ENCODE results near the gene CDC16. TPM values are rescaled to one million over a fixed set of nuclear protein-coding genes. Genes with fewer than 3 reads are reported as not detected.

The CDC16 gene
- polyA plus RNA-seq, 1 experiment = 112 TPM

DNA sequence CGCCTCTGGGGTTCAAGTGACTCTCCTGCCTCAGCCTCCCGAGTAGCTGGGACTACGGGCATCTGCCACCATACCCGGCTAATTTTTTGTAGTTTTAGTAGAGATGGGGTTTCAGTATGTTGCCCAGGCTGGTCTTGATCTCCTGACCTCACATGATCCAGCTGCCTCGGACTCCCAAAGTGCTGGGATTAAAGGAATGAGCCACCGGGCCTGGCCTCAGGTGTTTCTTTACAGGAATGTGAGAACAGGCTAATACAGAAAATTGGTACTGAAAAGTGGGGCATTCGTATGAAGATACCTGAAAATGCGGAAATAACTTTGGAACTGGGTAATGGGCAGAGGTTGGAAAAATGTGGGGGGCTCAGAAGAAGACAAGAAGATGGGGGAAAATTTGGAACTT lies 2.8 kb upstream of the CDC16 start:
- TF ChIP-seq, protein P1, sequence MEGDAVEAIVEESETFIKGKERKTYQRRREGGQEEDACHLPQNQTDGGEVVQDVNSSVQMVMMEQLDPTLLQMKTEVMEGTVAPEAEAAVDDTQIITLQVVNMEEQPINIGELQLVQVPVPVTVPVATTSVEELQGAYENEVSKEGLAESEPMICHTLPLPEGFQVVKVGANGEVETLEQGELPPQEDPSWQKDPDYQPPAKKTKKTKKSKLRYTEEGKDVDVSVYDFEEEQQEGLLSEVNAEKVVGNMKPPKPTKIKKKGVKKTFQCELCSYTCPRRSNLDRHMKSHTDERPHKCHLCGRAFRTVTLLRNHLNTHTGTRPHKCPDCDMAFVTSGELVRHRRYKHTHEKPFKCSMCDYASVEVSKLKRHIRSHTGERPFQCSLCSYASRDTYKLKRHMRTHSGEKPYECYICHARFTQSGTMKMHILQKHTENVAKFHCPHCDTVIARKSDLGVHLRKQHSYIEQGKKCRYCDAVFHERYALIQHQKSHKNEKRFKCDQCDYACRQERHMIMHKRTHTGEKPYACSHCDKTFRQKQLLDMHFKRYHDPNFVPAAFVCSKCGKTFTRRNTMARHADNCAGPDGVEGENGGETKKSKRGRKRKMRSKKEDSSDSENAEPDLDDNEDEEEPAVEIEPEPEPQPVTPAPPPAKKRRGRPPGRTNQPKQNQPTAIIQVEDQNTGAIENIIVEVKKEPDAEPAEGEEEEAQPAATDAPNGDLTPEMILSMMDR (IDR thresholded peaks at IDR 0.05; ENCODE audit: low read depth, low read length) = no peak
- ChIA-PET POLR2A (no interaction called here), CTCF (no interaction called here)
- Histone ChIP-seq H3K4me3 (ENCODE audit: low read depth, low read length) (no peak overlapping the region), H3K27me3 (ENCODE audit: control insufficient read depth, insufficient read depth, low read length) (peaks cover 3% of the 10 kb centered on the region), H3K9me3 (ENCODE audit: control insufficient read depth, insufficient read depth, low read length) (peaks cover 3% of the 10 kb centered on the region; the same call in 1 of the 2 replicates), H3K27ac (ENCODE audit: low read depth, low read length) (no peak overlapping the region)
- DNase-seq (ENCODE audit: low read depth, low spot score) = no peak

DNA sequence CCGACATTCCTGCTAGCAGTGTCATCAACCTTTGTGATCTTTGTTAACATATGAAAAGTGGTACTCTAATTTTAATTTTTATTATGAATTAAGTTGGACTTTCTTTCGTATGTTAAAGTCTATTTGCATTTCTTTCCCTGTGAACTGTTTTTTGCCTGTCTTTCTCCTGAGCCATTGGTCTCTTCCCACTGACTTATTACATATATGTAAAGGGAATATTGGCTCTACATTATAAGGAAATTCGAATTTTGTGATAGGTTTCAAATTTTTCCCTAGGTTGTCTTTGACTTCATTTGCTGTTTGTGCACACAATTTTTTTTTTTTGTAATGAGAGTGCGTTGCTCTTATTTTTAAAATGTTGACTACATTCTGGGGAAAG lies 442 bp upstream of the CDC16 start:
- no peak for DNase-seq (ENCODE audit: low read depth, low spot score)
- TF ChIP-seq, protein P1 (IDR thresholded peaks at IDR 0.05; ENCODE audit: low read depth, low read length) = no peak
- Histone ChIP-seq H3K27ac (ENCODE audit: low read depth, low read length) (peak overlapping the region; percentile 47), H3K27me3 (ENCODE audit: control insufficient read depth, insufficient read depth, low read length) (no peaks in the 10 kb centered on the region), H3K4me3 (ENCODE audit: low read depth, low read length) (peak overlapping the region; percentile 91), H3K9me3 (ENCODE audit: control insufficient read depth, insufficient read depth, low read length) (peaks cover 3% of the 10 kb centered on the region; the same call in 1 of the 2 replicates)
- ChIA-PET POLR2A (no interaction called here), CTCF (no interaction called here)

DNA sequence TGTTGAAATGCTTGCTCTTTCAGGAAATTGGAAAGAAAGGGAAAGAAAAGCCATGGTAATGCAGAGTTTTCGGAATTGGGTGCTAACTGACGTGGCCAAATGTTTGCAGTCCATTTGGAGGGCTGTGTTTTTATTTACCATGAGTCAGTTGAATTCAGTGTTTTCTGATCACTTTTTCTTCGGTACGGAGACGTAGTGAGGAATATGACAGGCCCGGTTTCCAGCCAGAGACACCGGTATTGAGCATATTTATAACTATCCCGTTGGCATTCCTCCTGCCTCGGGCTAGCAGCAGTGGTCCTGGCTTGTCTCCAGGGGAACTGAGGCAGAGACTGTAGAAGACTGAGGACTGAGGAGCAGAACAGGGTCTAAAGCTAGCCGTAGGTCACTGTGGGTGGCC lies 1.0 kb downstream of the CDC16 start:
- Histone ChIP-seq H3K4me3 (ENCODE audit: low read depth, low read length) (peak overlapping the region; percentile 91), H3K9me3 (ENCODE audit: control insufficient read depth, insufficient read depth, low read length) (peaks cover 3% of the 10 kb centered on the region; the same call in 1 of the 2 replicates), H3K27ac (ENCODE audit: low read depth, low read length) (peak overlapping the region; percentile 31), H3K27me3 (ENCODE audit: control insufficient read depth, insufficient read depth, low read length) (no peaks in the 10 kb centered on the region)
- DNase-seq (ENCODE audit: low read depth, low spot score) = no peak
- TF ChIP-seq, protein P1 (IDR thresholded peaks at IDR 0.05; ENCODE audit: low read depth, low read length) = no peak
- CTCF ChIA-PET = interaction anchor here (0.9 kb wide), 1 partner anchor 14 kb away, joined by 3 read pairs; no protein-coding TSS in a partner anchor
- POLR2A ChIA-PET = no interaction called here

DNA sequence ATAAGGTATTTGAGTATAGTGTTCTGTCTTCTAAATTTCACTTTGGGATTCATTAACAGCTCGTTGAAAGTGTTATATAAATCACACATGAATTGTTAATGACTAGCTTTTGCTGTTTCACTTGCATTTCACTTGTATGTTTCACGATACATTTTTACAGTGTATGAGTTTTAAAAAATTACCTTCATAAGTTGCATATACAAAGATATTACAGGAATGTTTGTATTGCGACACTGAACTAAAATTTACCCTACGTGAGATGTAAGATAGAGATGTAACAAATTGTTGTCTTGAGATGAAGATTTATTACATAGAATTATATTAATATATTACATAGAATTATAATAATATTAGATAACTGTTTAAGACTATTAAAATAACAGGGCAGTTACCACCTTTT lies 1.5 kb downstream of the CDC16 start:
- CTCF ChIA-PET = interaction anchor here (0.7 to 0.9 kb wide), 2 partner anchors 8 to 14 kb away, joined by 3 read pairs; no protein-coding TSS in a partner anchor
- Histone ChIP-seq H3K9me3 (ENCODE audit: control insufficient read depth, insufficient read depth, low read length) (peaks cover 3% of the 10 kb centered on the region; the same call in 1 of the 2 replicates), H3K27ac (ENCODE audit: low read depth, low read length) (no peak overlapping the region), H3K4me3 (ENCODE audit: low read depth, low read length) (peak overlapping the region; percentile 91), H3K27me3 (ENCODE audit: control insufficient read depth, insufficient read depth, low read length) (no peaks in the 10 kb centered on the region)
- TF ChIP-seq, protein P1 (IDR thresholded peaks at IDR 0.05; ENCODE audit: low read depth, low read length) = no peak
- POLR2A ChIA-PET = no interaction called here
- no peak for DNase-seq (ENCODE audit: low read depth, low spot score)

DNA sequence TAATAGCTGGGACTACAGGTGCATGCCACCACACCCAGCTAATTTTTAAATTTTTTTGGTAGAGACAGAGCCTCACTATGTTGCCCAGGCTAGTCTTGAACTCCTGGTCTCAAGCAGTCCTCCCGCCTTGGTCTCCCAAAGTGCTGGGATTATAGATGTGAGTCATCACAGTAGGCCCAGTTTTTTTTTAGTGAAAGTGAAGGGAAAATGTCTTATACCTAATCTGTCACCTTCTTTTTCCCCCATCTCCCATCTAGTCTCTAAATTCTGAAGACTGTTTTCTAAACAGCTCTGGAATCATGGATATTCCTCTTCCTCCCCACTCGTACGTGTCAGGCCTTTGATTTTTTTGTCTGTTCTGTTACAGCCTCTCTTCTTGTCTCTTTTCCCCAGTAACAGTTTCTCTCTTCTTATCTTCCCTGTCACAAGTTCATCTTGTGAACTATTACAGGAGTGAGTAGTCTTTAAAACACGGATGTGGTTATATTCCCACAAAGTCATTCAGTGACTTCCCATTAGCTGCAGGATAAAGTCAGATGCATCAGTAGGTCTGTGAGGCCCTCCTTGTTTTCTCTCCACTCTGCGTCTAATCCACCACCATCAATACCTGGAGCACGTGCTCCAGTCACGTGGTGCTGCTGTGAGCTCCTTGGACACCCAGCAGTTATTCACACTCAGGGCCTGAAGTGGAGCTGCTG lies 2.9 kb downstream of the CDC16 start:
- CTCF ChIA-PET = no interaction called here
- Histone ChIP-seq H3K27me3 (ENCODE audit: control insufficient read depth, insufficient read depth, low read length) (no peaks in the 10 kb centered on the region), H3K4me3 (ENCODE audit: low read depth, low read length) (no peak overlapping the region), H3K27ac (ENCODE audit: low read depth, low read length) (no peak overlapping the region), H3K9me3 (ENCODE audit: control insufficient read depth, insufficient read depth, low read length) (peaks cover 3% of the 10 kb centered on the region; the same call in 1 of the 2 replicates)
- POLR2A ChIA-PET = no interaction called here
- TF ChIP-seq, protein P1 (IDR thresholded peaks at IDR 0.05; ENCODE audit: low read depth, low read length) = no peak
- DNase-seq (ENCODE audit: low read depth, low spot score) = no peak

All from AG04450 (cell line).